Measurements from ENCODE around the gene THBS4. TPM values are rescaled to one million over a fixed set of nuclear protein-coding genes. Genes with fewer than 3 reads are reported as not detected.

THBS4 gene
- total and polyA plus RNA-seq, 9 of the 15 experiments (the other 6 are each of a cell fraction or from before 2014, with no cell fraction given): 0.07 to 0.08 TPM; not detected in 7

- FAIRE-seq (peak; percentile 68), DNase-seq (ENCODE audit: extremely low read depth in 1 of 4, low spot score in 3 of 4) (peak; percentile 63 to 70 (median 63)), ATAC-seq (peak; percentile 86)
- WGBS (ENCODE audit: insufficient coverage, low coverage, missing lambda C conversion rate): 20% methylated on average over 19 of the region's 19 CpGs
- no peaks in the 10 kb centered on the region for H3K36me3 ChIP-seq (ENCODE audit: control insufficient read depth, insufficient read depth, low read length)
- peaks cover 0 to 7% of the 10 kb centered on the region in 2 experiments; a peak in 2 of 5 replicates for H3K27me3 ChIP-seq (ENCODE audit: control insufficient read depth in 2 of 2, insufficient read depth in 2 of 2, low read length in 2 of 2)
- H2AFZ ChIP-seq (ENCODE audit: low read depth, low read length): peak overlapping the region; percentile 89
- intact Hi-C loops (cut with micrococcal nuclease): loop anchor here (1.0 to 10.0 kb wide), 5 partner anchors 205 to 1058 kb away; no protein-coding TSS in a partner anchor
- H3K79me2 ChIP-seq (ENCODE audit: control insufficient read depth, insufficient read depth, low read length): no peaks in the 10 kb centered on the region
- 0 out of 3 replicates have a peak overlapping the region, but pooled peaks have one; percentile 5 for H3K27ac ChIP-seq (ENCODE audit: extremely low read depth, low read depth, low read length)
- H4K20me1 ChIP-seq (replicated peaks; ENCODE audit: control insufficient read depth, insufficient read depth, low read length): no peaks in the 10 kb centered on the region
- peak overlapping the region; percentile 3; the same call in 1 of the 2 replicates for H3K4me3 ChIP-seq
- H3K4me1 ChIP-seq (replicated peaks in 1 of 2; ENCODE audit: control insufficient read depth in 2 of 2, insufficient read depth in 2 of 2, low read length in 2 of 2): peaks cover 0 to 12% of the 10 kb centered on the region in 2 experiments; a peak in 3 of 5 replicates
- CTCF ChIA-PET (ENCODE audit: low intra/inter-chr PET ratio): interaction anchor here (0.6 to 1.6 kb wide), 10 partner anchors 19 to 1077 kb away, joined by 3 to 9 read pairs (median 4); no protein-coding TSS in a partner anchor
- BruUV-seq (replicated peaks): no TSS peak
- no peaks in the 10 kb centered on the region for H3K9me3 ChIP-seq (replicated peaks; ENCODE audit: control insufficient read depth, insufficient read depth, low read depth, low read length)
- peak overlapping the region; percentile 66 for H3K4me2 ChIP-seq (ENCODE audit: insufficient read depth, low read length)
- in situ Hi-C loops (cut with MboI): loop anchor here (10.0 kb wide), 2 partner anchors 592 to 1068 kb away; no protein-coding TSS in a partner anchor
- peak overlapping the region; percentile 39 to 49; a peak in 3 of 4 replicates for H3K9ac ChIP-seq (ENCODE audit: insufficient read depth in 1 of 2, low read depth in 2 of 2, low read length in 2 of 2)
- POLR2A ChIA-PET: interaction anchor here (2.1 kb wide), 1 partner anchor 174 kb away, joined by 7 read pairs; no protein-coding TSS in a partner anchor
- no peaks in the 10 kb centered on the region for H3K9me1 ChIP-seq (ENCODE audit: control insufficient read depth, insufficient read depth, low read length)
- TF ChIP-seq ZKSCAN3 (CRISPR knock-in tag; IDR thresholded peaks at IDR 0.05) (no peak), TFAP4 (CRISPR knock-in tag; IDR thresholded peaks at IDR 0.05; ENCODE audit: borderline replicate concordance) (no peak), HIVEP1 (CRISPR knock-in tag; IDR thresholded peaks at IDR 0.05) (no peak), SMC3 (conservative IDR thresholded peaks at IDR 0.05; ENCODE audit: insufficient read depth, low read depth, low read length) (peak; percentile 42; the same call in 1 of the 2 replicates), GABPA (tag; conservative IDR thresholded peaks at IDR 0.05; ENCODE audit: low read depth) (no peak), POLR2H (tag; IDR thresholded peaks at IDR 0.05; ENCODE audit: low read depth) (no peak), EWSR1 (IDR thresholded peaks at IDR 0.05; ENCODE audit: borderline replicate concordance, low read depth, partially characterized antibody) (no peak), KLF1 (tag; IDR thresholded peaks at IDR 0.05) (no peak), ZNF639 (CRISPR knock-in tag; conservative IDR thresholded peaks at IDR 0.05 in 1 of 2, IDR thresholded peaks at IDR 0.05 in 1 of 2) (no peak), ZNF449 (CRISPR knock-in tag; IDR thresholded peaks at IDR 0.05) (no peak), POLR2AphosphoS2 (IDR thresholded peaks at IDR 0.05; ENCODE audit: low read length) (no peak), GATAD2A (IDR thresholded peaks at IDR 0.05) (no peak), U2AF2 (optimal IDR thresholded peaks at IDR 0.05; ENCODE audit: low read depth, low read length) (no peak), CTCF (IDR thresholded peaks at IDR 0.05 in 2 of 3, conservative IDR thresholded peaks at IDR 0.05 in 1 of 3; ENCODE audit: insufficient read depth in 2 of 3, low read depth in 1 of 3, low read length in 3 of 3) (peak; percentile 65 to 81 (median 71); a peak in 5 of 6 replicates)
Measured at GRCh38 chr5:80083101-80083890, 48.1 kb downstream of the THBS4 start.
